Activated CD4-positive, alpha-beta T cell treated with anti-CD3 and anti-CD28 coated beads for 48 hours (primary cell): ENCODE measurements around the gene TGFBI.
"Not testable (repeated sequence)": the region's sequence is repeated elsewhere in the genome, so short reads cannot be mapped to it uniquely, and the experiment has no call there.

Experiments
- DNase-seq: peaks from one replicate; pipeline ENCODE4 v3.0.0-alpha.2; 2020

The TGFBI gene

DNA sequence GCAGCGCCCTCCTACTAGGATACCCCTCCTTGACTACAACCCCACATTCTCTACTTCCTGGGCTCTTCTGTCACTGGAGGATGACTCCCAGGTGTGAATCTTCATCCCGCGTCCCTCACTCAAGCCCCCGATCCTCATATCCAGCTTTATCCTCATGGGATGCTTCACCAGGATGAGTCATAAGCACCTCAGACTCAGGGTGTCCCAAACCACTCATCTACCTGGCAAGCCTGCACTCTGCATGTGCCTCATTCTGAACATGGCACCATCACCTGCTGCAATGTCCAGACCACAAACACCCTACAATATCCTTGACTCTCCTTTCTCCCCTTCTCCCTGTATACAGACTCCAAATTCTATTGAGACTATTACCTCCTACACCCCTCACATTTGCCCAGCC, 1.5 kb upstream of the TGFBI start:
- no peak for DNase-seq

GRCh38 chr5:136028090-136028489, 698 bp upstream of the TGFBI start:
- no peak for DNase-seq

DNA sequence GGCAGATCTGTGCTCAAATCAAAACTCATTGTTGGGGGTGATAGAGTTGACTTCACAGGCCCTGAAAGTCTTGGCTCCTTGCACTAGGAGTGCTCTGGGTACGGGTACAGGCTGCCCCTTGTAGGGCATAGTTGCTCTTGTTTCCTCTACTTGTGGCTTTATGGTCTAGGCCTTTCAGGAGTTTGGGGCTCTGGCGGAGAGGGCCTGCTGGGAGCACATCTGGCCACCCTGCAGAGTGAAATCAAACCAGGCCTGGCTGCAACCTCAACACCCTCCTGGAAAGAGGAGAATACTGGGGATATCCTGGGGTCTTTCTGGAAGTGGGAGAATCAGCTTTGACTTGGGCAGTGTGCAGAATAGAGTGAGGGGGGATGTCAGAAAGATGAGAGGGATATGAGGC, 1.5 kb downstream of the TGFBI start:
- DNase-seq: no peak

DNA sequence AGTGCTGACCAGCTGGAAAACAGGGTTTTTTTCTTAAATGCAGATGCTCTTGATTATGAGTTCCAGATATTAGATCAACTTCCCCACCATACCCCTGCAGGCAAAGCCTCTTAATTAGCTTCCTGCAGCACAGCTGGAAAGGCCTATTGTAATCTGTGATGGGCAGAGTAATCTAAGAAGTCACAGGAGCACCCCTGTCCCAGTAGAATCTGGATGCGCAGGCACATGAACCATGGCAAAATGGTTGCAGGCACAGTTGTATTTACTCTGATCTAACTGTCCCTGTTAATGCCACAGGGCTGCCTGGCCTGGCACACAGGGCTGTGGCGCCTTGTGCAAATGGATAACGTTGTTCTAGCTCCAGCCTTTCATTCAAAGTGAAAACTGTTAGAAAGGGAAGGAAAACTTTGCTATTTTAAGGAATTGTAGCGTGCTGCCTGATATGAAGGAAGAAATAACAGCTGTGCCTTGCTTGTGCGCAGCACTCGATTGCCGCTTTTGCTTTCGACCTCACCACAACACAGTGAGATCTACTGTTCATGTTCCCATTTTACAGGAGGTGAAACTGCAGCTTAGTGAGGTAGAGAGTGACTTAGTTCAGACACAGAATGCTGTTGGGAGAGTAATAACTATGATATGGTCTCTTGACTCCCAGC, 2.3 kb downstream of the TGFBI start:
- DNase-seq: no peak

- no peak for DNase-seq
Observed at GRCh38 chr5:136031711-136032110, 2.9 kb downstream of the TGFBI start.

DNA sequence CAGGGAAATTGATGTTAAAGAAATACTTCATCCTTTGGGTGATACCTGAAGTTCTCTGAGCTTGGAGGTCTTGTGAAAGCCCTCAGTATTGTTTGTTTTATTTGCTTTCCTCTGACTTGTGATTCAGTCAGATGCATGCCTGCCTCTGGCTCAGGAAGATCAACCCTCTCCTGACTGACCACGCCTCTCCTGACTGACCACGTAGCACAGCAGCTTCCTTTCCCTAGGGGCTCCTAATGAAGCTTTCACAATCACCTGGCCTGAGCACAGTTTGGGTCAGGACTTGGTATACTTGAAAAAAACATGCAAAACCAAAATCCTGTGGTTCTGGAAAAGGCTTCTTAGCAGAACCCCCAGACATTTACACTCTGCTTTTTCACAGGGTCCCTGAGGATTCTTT, 3.8 kb downstream of the TGFBI start:
- DNase-seq: no peak

- no peak for DNase-seq
Observed at GRCh38 chr5:136033234-136033633, 4.4 kb downstream of the TGFBI start.

GRCh38 chr5:136033848-136034247, 5.1 kb downstream of the TGFBI start:
- DNase-seq: no peak

- no peak for DNase-seq
Observed at GRCh38 chr5:136034492-136034891, 5.7 kb downstream of the TGFBI start.

DNA sequence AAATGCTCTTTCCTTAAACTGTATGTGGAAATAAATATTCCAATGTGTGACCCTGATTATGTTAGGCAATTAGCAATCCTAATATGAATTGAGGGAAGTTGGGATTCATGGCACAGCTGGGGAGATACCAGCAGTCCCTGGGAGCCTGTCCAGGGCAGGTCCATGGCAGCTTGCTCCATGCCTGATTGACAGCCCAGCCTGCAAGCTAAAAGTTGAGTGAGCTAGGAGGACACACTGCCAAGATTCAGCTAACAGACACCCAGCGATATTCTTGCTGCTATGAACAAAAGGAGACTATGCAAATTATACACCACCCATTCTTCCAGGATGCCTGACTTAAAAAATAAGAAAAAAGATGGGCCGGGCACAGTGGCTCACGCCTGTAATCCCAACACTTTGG, 6.2 kb downstream of the TGFBI start:
- DNase-seq: no peak

DNA sequence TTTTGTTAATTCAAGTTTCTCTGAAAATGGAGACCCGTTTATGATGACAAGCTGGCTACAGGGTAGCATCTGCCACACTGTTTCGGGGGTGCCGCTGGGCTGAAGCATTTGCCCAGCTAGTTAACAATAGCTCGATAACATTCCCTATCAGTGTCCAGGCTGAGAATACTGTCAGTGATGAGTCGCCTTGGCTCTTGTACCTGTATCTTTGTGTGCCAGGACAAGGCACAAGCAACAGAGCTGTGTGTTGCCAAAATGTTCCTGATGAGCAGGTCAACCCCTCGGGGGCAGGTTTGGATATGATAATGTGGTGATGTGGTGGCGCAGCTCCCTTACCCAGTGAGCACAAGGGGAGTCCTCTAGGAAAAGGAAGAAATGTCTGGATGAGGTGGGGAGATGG, 7.0 kb downstream of the TGFBI start:
- no peak for DNase-seq

GRCh38 chr5:136036293-136036911, 7.6 kb downstream of the TGFBI start:
- DNase-seq: no peak

- peak; percentile 66 for DNase-seq
Observed at GRCh38 chr5:136037001-136037705, 8.4 kb downstream of the TGFBI start.

- no peak for DNase-seq
Observed at GRCh38 chr5:136038635-136039034, 9.8 kb downstream of the TGFBI start.

- no peak for DNase-seq
Observed at GRCh38 chr5:136039202-136039601, 10.4 kb downstream of the TGFBI start.

- DNase-seq: no peak
Observed at GRCh38 chr5:136040746-136041415, 12.1 kb downstream of the TGFBI start.

- no peak for DNase-seq
Observed at GRCh38 chr5:136042156-136042555, 13.4 kb downstream of the TGFBI start.

DNA sequence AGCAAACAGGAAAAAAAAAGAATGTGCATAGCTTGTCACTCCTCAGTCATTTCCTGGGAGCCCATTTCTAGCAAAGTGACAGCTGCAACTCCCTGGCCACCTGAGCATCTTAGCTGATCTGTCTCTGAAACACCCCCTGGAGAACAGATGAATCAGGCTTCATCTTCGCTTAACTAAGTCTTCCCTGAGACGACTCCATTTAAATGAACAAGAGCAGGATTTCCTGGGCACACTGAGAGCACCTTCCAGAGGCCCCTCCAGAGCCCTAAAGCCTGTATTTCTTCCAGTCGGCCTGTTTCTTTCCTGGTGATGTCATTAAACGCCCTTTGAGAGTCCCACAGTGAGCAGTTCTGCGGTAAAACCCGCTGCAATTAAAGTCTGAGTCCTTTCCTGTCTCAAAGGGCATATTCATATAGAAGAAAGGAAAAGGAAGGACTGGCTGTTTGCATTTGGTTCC, 13.9 kb downstream of the TGFBI start:
- no peak for DNase-seq

GRCh38 chr5:136043551-136043950, 14.8 kb downstream of the TGFBI start:
- DNase-seq: no peak

- DNase-seq: no peak
Observed at GRCh38 chr5:136043968-136044610, 15.3 kb downstream of the TGFBI start.

GRCh38 chr5:136045026-136045425, 16.2 kb downstream of the TGFBI start:
- not testable (repeated sequence) for DNase-seq

- DNase-seq: no peak
Observed at GRCh38 chr5:136046246-136046645, 17.5 kb downstream of the TGFBI start.

GRCh38 chr5:136047858-136048257, 19.1 kb downstream of the TGFBI start:
- DNase-seq: no peak
